ENCODE data around the gene TIMM13. TPM values are rescaled to one million over a fixed set of nuclear protein-coding genes. Genes with fewer than 3 reads are reported as not detected.
A peak's percentile ranks its signal among the peaks of the same experiment; 100 is the strongest.

The TIMM13 gene
- polyA plus RNA-seq, 1 donor (not counting 4 experiments of a cell fraction or from before 2014, with no cell fraction given), result 45.0 TPM

DNA sequence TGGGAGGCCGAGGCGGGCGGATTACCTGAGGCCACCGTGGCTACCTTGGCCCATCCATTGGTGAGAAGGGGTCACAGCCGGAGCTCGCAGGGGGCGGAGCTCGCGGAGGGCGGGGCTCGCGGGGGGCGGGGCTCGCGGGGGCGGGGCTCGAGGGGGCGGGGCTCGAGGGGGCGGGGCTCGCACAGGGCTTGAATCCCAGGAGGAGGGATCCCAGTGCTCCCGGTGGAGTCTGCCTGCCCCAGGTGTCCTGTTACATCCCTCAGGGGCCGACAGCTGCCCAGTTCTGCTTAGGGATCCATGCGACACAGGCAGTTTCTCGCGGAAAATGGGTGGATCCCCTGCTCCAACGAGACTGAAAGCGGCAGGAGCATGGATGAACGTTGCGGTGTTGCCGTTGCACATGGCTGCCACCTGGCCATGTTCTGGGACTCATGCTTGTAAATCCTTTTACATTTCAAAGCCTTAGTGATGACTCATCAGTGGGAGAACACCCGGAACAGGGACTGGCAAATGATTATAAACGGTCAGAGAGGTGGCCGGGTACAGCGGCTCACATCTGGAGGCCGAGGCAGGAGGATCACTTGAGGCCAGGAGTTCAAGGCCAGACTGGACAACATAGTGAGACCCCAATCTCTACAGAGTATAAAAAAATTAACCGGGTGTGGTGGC lies 42.2 kb downstream of the TIMM13 start:
- TF ChIP-seq, protein P1, sequence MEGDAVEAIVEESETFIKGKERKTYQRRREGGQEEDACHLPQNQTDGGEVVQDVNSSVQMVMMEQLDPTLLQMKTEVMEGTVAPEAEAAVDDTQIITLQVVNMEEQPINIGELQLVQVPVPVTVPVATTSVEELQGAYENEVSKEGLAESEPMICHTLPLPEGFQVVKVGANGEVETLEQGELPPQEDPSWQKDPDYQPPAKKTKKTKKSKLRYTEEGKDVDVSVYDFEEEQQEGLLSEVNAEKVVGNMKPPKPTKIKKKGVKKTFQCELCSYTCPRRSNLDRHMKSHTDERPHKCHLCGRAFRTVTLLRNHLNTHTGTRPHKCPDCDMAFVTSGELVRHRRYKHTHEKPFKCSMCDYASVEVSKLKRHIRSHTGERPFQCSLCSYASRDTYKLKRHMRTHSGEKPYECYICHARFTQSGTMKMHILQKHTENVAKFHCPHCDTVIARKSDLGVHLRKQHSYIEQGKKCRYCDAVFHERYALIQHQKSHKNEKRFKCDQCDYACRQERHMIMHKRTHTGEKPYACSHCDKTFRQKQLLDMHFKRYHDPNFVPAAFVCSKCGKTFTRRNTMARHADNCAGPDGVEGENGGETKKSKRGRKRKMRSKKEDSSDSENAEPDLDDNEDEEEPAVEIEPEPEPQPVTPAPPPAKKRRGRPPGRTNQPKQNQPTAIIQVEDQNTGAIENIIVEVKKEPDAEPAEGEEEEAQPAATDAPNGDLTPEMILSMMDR (optimal IDR thresholded peaks at IDR 0.05 in 1 of 3, IDR thresholded peaks at IDR 0.05 in 1 of 3, conservative IDR thresholded peaks at IDR 0.05 in 1 of 3; ENCODE audit: extremely low read depth in 1 of 3, insufficient read depth in 2 of 3, low read length in 3 of 3), result peak in 2 of 3 experiments; percentile 3 to 24
- no peak for TF ChIP-seq EZH2 (IDR thresholded peaks at IDR 0.05; ENCODE audit: low read length)
- Histone ChIP-seq H3K27ac (ENCODE audit: control insufficient read depth, insufficient read depth, low read length) (peak overlapping the region; percentile 70), H3K9me3 (ENCODE audit: control insufficient read depth, low read depth, low read length) (peaks cover 3% of the 10 kb centered on the region), H3K27me3 (ENCODE audit: control insufficient read depth, extremely low read depth, insufficient read depth, low read length) (no peaks in the 10 kb centered on the region), H3K9me1 (ENCODE audit: control insufficient read depth, extremely low read depth, insufficient read depth, low read length) (no peaks in the 10 kb centered on the region), H2AFZ (ENCODE audit: control insufficient read depth, low read length) (peak overlapping the region; percentile 86), H3K4me1 (ENCODE audit: control insufficient read depth, extremely low read depth, insufficient read depth, low read length) (peaks cover 12% of the 10 kb centered on the region), H3K36me3 (ENCODE audit: control insufficient read depth in 2 of 2, extremely low read depth in 1 of 2, insufficient read depth in 2 of 2, low read length in 2 of 2) (no peaks in the 10 kb centered on the region), H4K20me1 (ENCODE audit: control insufficient read depth, extremely low read depth, insufficient read depth, low read length) (no peaks in the 10 kb centered on the region), H3K4me3 (ENCODE audit: control insufficient read depth in 2 of 3, extremely low read depth in 1 of 3, insufficient read depth in 2 of 3, low read depth in 1 of 3, low read length in 3 of 3) (peak overlapping the region in 2 of 3 experiments; percentile 13 to 59), H3K4me2 (ENCODE audit: control insufficient read depth, extremely low read depth, insufficient read depth, low read depth, low read length) (peak overlapping the region; percentile 70), H3K9ac (ENCODE audit: control insufficient read depth, extremely low read depth, insufficient read depth, low read length) (peak overlapping the region; percentile 60), H3K79me2 (ENCODE audit: control insufficient read depth, insufficient read depth, low read length) (no peaks in the 10 kb centered on the region)
- dilution Hi-C loops (cut with MboI; ENCODE audit: extremely low pct_ligation_motif_present, low sequenced_read_pairs), result no loop called here
- DNase-seq (ENCODE audit: low read depth, low spot score) (peak; percentile 75), FAIRE-seq (peak; percentile 85)

DNA sequence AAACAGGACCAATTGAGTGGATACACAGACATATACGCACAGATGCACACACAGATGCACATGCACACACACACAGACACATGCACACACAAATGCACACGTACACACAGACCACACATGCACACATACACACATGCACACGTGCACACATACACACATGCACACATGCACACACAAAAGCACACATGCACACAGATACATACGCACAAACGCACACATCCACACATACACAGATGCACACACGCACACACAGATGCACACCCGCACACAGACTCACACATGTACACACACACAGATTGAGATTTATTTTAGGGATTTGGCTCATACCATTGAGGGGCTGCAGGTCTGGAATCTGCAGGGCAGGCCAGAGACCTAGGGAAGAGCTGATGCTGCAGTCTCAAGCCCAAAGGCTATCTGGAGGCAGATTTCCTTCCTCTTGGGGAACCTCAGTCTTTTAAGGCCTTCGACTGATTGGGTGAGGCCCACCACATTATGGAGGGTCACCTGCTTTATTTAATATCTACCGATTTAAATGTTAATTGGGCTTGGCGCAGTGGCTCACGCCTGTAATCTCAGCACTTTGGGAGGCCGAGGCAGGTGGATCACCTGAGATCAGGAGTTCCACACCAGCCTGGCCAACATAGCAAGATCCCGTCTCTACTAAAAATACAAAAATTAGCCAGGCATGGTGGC lies 44.7 kb downstream of the TIMM13 start:
- Histone ChIP-seq H3K4me3 (ENCODE audit: control insufficient read depth in 2 of 3, extremely low read depth in 1 of 3, insufficient read depth in 2 of 3, low read depth in 1 of 3, low read length in 3 of 3) (no peak overlapping the region), H3K27ac (ENCODE audit: control insufficient read depth, insufficient read depth, low read length) (no peak overlapping the region), H2AFZ (ENCODE audit: control insufficient read depth, low read length) (no peak overlapping the region), H3K4me1 (ENCODE audit: control insufficient read depth, extremely low read depth, insufficient read depth, low read length) (peaks cover 12% of the 10 kb centered on the region), H3K9me3 (ENCODE audit: control insufficient read depth, low read depth, low read length) (peaks cover 3% of the 10 kb centered on the region), H3K36me3 (ENCODE audit: control insufficient read depth in 2 of 2, extremely low read depth in 1 of 2, insufficient read depth in 2 of 2, low read length in 2 of 2) (no peaks in the 10 kb centered on the region), H3K9me1 (ENCODE audit: control insufficient read depth, extremely low read depth, insufficient read depth, low read length) (no peaks in the 10 kb centered on the region), H3K9ac (ENCODE audit: control insufficient read depth, extremely low read depth, insufficient read depth, low read length) (no peak overlapping the region), H3K27me3 (ENCODE audit: control insufficient read depth, extremely low read depth, insufficient read depth, low read length) (no peaks in the 10 kb centered on the region), H4K20me1 (ENCODE audit: control insufficient read depth, extremely low read depth, insufficient read depth, low read length) (no peaks in the 10 kb centered on the region), H3K4me2 (ENCODE audit: control insufficient read depth, extremely low read depth, insufficient read depth, low read depth, low read length) (no peak overlapping the region), H3K79me2 (ENCODE audit: control insufficient read depth, insufficient read depth, low read length) (no peaks in the 10 kb centered on the region)
- dilution Hi-C loops (cut with MboI; ENCODE audit: extremely low pct_ligation_motif_present, low sequenced_read_pairs), result no loop called here
- FAIRE-seq (no peak), DNase-seq (ENCODE audit: low read depth, low spot score) (no peak)
- TF ChIP-seq, protein P1 (optimal IDR thresholded peaks at IDR 0.05 in 1 of 3, IDR thresholded peaks at IDR 0.05 in 1 of 3, conservative IDR thresholded peaks at IDR 0.05 in 1 of 3; ENCODE audit: extremely low read depth in 1 of 3, insufficient read depth in 2 of 3, low read length in 3 of 3), result no peak
- TF ChIP-seq EZH2 (IDR thresholded peaks at IDR 0.05; ENCODE audit: low read length), result no peak
